A549 (cell line): Measurements from ENCODE around the gene SLC2A13. TPM values are rescaled to one million over a fixed set of nuclear protein-coding genes. Genes with fewer than 3 reads are reported as not detected.

Experiments used
- ATAC-seq, 2 experiments: fragments of 200-7000 bp in 1 of 2; fragments of >200 bp in 1 of 2; cut with Nextera tagmentation in 1 of 2; cut with Tn5 transposase in 1 of 2; 3 replicates each; pipeline versions ENCODE4 v1.8.0 to v1.9.1; 2018 to 2020; ENCODE audit warnings: mild to moderate bottlenecking in 1 of 2, moderate library complexity in 1 of 2
- CTCF ChIA-PET: fragments of 300-600 bp; sonication (Branson Sonifier 250); formaldehyde crosslinking; extraction: SDS; loops from one replicate; lab custom pipeline; 2021; ENCODE audit warnings: antibody characterized with exemption, inconsistent platforms; lab: Yijun Ruan, JAX
- POLR2A ChIA-PET: fragments of 350-600 bp; formaldehyde crosslinking; extraction: SDS; loops from one replicate; lab custom pipeline; 2021; ENCODE audit warnings: antibody characterized with exemption, inconsistent platforms; lab: Yijun Ruan, JAX
- DNase-seq, 2 experiments: peaks; one replicate each; pipeline versions ENCODE4 v3.0.0 to v3.0.0-alpha.2; 2011 to 2016; ENCODE audit warnings: low read depth in 1 of 2, low spot score in 1 of 2
- FAIRE-seq: peaks from 2 replicates; lab custom pipeline; 2011; peaks lifted over from hg19 to GRCh38; lab: Jason Lieb, UNC
- H3K27ac ChIP-seq, 2 experiments: fragments of >200 bp; sonication (Bioruptor Twin); formaldehyde crosslinking; 3 replicates each; pipeline ENCODE4 v1.5.1; 2016 to 2017
- H3K4me1 ChIP-seq: fragments of >200 bp; sonication (Bioruptor Twin); formaldehyde crosslinking; 3 replicates; pipeline ENCODE4 v1.6.1; 2016
- H3K4me2 ChIP-seq: fragments of >200 bp; sonication (Bioruptor Twin); formaldehyde crosslinking; 3 replicates; pipeline ENCODE4 v1.6.1; 2016
- H3K4me3 ChIP-seq: fragments of >200 bp; sonication (Bioruptor Twin); formaldehyde crosslinking; 3 replicates; pipeline ENCODE4 v1.5.1; 2016
- H3K9me3 ChIP-seq: fragments of >200 bp; sonication (Bioruptor Twin); formaldehyde crosslinking; 3 replicates; pipeline ENCODE4 v1.6.1; 2016
- CBX8 ChIP-seq: fragments of 200-600 bp; sonication (generic); IDR thresholded peaks from 2 replicates; pipeline ENCODE4 v1.6.1; 2016
- EHF ChIP-seq: fragments of 250-450 bp; sonication (Bioruptor Pico); IDR thresholded peaks from 2 replicates; pipeline ENCODE4 v1.5.0; 2020; ENCODE audit warnings: mild to moderate bottlenecking
- EP300 ChIP-seq, 2 experiments: fragments of >200 bp; sonication (Bioruptor Twin); formaldehyde crosslinking; IDR thresholded peaks; 2 replicates in 1 of 2; 3 replicates in 1 of 2; pipeline ENCODE4 v1.6.1; 2016 to 2017
- FOSB ChIP-seq: fragments of 250-450 bp; sonication (Bioruptor Pico); IDR thresholded peaks from 2 replicates; pipeline ENCODE4 v1.5.0; 2020; ENCODE audit warnings: mild to moderate bottlenecking, moderate library complexity
- FOSL2 ChIP-seq, 2 experiments: fragments of 450-650 bp in 1 of 2; fragments of >200 bp in 1 of 2; sonication (Bioruptor Twin) in 1 of 2; formaldehyde crosslinking; IDR thresholded peaks; 2 replicates each; pipeline versions ENCODE4 v1.5.0 to v1.6.1; 2016 to 2020; ENCODE audit warnings: mild to moderate bottlenecking in 1 of 2, moderate library complexity in 1 of 2
- FOXS1 ChIP-seq: fragments of 250-450 bp; sonication (Bioruptor Pico); IDR thresholded peaks from 2 replicates; pipeline ENCODE4 v1.5.0; 2020; ENCODE audit warnings: mild to moderate bottlenecking, moderate library complexity
- HOXB5 ChIP-seq: fragments of 250-450 bp; sonication (Bioruptor Pico); IDR thresholded peaks from 2 replicates; pipeline ENCODE4 v1.5.0; 2020; ENCODE audit warnings: mild to moderate bottlenecking, moderate library complexity
- JUN ChIP-seq, 2 experiments: fragments of >200 bp; sonication (Bioruptor Twin); formaldehyde crosslinking; IDR thresholded peaks; 2 replicates in 1 of 2; 3 replicates in 1 of 2; pipeline ENCODE4 v1.6.1; 2016 to 2017
- JUNB ChIP-seq: fragments of >200 bp; sonication (Bioruptor Twin); formaldehyde crosslinking; IDR thresholded peaks from 2 replicates; pipeline ENCODE4 v1.6.1; 2016
- KDM1A ChIP-seq: fragments of 200-600 bp; sonication (generic); IDR thresholded peaks from 2 replicates; pipeline ENCODE4 v1.6.1; 2016; ENCODE audit warnings: low read depth, mild to moderate bottlenecking
- KDM5A ChIP-seq: fragments of 200-600 bp; sonication (generic); IDR thresholded peaks from 2 replicates; pipeline ENCODE4 v1.6.1; 2016; ENCODE audit warnings: antibody characterized with exemption, mild to moderate bottlenecking
- MAFK ChIP-seq: fragments of 450-650 bp; IDR thresholded peaks from 2 replicates; pipeline ENCODE4 v1.6.1; 2014; ENCODE audit not compliant: partially characterized antibody
- MAZ ChIP-seq: fragments of 150-350 bp; IDR thresholded peaks from 2 replicates; pipeline ENCODE4 v1.6.1; 2014; ENCODE audit warnings: antibody characterized with exemption, low read depth, low read length, borderline replicate concordance
- POLR2A ChIP-seq: IDR thresholded peaks from 2 replicates; pipeline ENCODE4 v1.6.1; 2012; ENCODE audit warnings: mild to moderate bottlenecking, low read length
- POLR2AphosphoS2 ChIP-seq: conservative IDR thresholded peaks from 2 replicates; pipeline ENCODE4 v1.6.1; 2012; ENCODE audit warnings: low read length, improper control_type of control experiment, inconsistent platforms
- RAD21 ChIP-seq, 2 experiments: fragments of >200 bp in 1 of 2; sonication (Bioruptor Twin) in 1 of 2; formaldehyde crosslinking in 1 of 2; IDR thresholded peaks in 1 of 2; conservative IDR thresholded peaks in 1 of 2; 2 replicates in 1 of 2; 3 replicates in 1 of 2; pipeline ENCODE4 v1.6.1; 2012 to 2018; ENCODE audit warnings: inconsistent platforms in 1 of 2
- TFCP2L1 ChIP-seq: fragments of 250-450 bp; sonication (Bioruptor Pico); IDR thresholded peaks from 2 replicates; pipeline ENCODE4 v1.5.0; 2021; ENCODE audit warnings: mild to moderate bottlenecking
- USF2 ChIP-seq: fragments of 450-650 bp; IDR thresholded peaks from 2 replicates; pipeline ENCODE4 v1.6.1; 2014; ENCODE audit warnings: antibody characterized with exemption
- ZSCAN20 ChIP-seq: fragments of 250-450 bp; sonication (Bioruptor Pico); IDR thresholded peaks from 2 replicates; pipeline ENCODE4 v1.8.0; 2022; ENCODE audit warnings: mild to moderate bottlenecking, moderate library complexity
- polyA plus RNA-seq, 4 experiments: library from polyadenylated mRNA; depleted of rRNA in 3 of 4; stranded (reverse); fragments of >200 nt; fragmentation: RNase III in 1 of 4; extraction: RNeasy Plus Mini Kit Qiagen cat#74134 plus additional on column Dnase treatment in 1 of 4; gene quantifications; 2 replicates in 3 of 4; 3 replicates in 1 of 4; pipeline ENCODE4 v1.2.3, GENCODE V29; 2011 to 2017
- TF ChIP-seq, protein P1 (sequence below): fragments of 250-450 bp; sonication (Bioruptor Pico); IDR thresholded peaks from 2 replicates; pipeline ENCODE4 v1.5.0; 2021; ENCODE audit warnings: mild to moderate bottlenecking, moderate library complexity, borderline replicate concordance
- TF ChIP-seq, protein P2 (sequence below): fragments of 200-600 bp; sonication (generic); IDR thresholded peaks from 2 replicates; pipeline ENCODE4 v1.6.1; 2016; ENCODE audit warnings: antibody characterized with exemption, mild to moderate bottlenecking, moderate library complexity

The SLC2A13 gene
- polyA plus RNA-seq, 2 of the 4 experiments (the other 2 are of a cell fraction) = 4.5 to 8.2 TPM

DNA sequence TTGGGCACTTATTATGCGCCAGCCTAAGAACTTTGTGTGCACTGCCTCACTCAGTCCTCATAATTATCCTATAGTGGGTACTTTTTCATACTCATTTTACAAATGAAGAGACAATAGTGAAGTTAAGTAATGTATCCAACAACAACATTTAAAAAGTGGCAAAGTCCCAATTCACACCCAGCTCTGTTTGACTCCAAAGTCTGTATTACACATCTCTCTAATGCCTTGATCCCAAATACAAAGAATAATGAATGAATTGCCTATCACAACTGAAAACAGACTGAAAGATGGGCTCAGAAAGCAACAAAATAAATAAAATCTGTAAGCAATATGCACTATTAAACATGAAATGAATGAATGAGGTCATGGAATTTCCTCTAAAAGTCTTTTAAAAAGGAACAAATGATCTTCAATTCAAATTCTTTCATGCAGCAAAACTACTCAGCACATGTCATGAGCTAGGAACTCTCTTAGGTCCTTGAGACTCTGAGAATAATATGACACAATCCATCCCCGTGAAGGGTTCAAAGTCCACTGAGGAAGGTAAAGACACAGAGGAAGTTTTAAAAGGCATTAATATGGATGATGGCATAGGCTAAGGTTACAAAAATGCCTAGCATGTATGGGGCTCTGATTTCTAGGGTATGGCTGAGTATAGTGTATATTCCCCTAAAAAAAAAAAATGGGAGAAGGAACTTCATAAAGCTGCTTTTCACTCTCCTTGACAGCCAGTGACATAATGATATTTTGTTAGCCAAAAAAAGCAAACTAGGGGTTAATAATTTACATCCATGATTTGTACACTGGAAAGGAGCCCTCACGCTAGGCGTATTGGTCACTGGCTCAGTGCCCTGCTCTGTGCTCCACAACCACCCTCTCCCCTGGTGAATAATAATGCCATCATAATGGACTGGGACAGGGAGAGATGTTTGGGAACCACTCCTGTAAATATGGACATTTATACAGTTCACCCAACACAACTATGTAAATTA is 103.4 kb downstream of the SLC2A13 start (continued):
- TF ChIP-seq, protein P1, sequence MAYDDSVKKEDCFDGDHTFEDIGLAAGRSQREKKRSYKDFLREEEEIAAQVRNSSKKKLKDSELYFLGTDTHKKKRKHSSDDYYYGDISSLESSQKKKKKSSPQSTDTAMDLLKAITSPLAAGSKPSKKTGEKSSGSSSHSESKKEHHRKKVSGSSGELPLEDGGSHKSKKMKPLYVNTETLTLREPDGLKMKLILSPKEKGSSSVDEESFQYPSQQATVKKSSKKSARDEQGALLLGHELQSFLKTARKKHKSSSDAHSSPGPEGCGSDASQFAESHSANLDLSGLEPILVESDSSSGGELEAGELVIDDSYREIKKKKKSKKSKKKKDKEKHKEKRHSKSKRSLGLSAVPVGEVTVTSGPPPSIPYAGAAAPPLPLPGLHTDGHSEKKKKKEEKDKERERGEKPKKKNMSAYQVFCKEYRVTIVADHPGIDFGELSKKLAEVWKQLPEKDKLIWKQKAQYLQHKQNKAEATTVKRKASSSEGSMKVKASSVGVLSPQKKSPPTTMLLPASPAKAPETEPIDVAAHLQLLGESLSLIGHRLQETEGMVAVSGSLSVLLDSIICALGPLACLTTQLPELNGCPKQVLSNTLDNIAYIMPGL (CRISPR knock-in tag) = no peak
- TF ChIP-seq POLR2A = no peak
- peak; percentile 40 for TF ChIP-seq JUNB
- TF ChIP-seq MAZ = no peak
- peak in 1 of 2 experiments; percentile 22; a peak in 1 of 5 replicates for TF ChIP-seq RAD21 (conservative IDR thresholded peaks at IDR 0.05 in 1 of 2, IDR thresholded peaks at IDR 0.05 in 1 of 2)

GRCh38 chr12:40001406-40001805 is 104.5 kb downstream of the SLC2A13 start:
- ChIA-PET CTCF (interaction anchor here (1.7 to 2.0 kb wide), 2 partner anchors 10 kb away, joined by 6 to 15 read pairs; no protein-coding TSS in a partner anchor), POLR2A (no interaction called here)
- TF ChIP-seq, protein P2, sequence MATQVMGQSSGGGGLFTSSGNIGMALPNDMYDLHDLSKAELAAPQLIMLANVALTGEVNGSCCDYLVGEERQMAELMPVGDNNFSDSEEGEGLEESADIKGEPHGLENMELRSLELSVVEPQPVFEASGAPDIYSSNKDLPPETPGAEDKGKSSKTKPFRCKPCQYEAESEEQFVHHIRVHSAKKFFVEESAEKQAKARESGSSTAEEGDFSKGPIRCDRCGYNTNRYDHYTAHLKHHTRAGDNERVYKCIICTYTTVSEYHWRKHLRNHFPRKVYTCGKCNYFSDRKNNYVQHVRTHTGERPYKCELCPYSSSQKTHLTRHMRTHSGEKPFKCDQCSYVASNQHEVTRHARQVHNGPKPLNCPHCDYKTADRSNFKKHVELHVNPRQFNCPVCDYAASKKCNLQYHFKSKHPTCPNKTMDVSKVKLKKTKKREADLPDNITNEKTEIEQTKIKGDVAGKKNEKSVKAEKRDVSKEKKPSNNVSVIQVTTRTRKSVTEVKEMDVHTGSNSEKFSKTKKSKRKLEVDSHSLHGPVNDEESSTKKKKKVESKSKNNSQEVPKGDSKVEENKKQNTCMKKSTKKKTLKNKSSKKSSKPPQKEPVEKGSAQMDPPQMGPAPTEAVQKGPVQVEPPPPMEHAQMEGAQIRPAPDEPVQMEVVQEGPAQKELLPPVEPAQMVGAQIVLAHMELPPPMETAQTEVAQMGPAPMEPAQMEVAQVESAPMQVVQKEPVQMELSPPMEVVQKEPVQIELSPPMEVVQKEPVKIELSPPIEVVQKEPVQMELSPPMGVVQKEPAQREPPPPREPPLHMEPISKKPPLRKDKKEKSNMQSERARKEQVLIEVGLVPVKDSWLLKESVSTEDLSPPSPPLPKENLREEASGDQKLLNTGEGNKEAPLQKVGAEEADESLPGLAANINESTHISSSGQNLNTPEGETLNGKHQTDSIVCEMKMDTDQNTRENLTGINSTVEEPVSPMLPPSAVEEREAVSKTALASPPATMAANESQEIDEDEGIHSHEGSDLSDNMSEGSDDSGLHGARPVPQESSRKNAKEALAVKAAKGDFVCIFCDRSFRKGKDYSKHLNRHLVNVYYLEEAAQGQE = no peak
- TF ChIP-seq HOXB5 (CRISPR knock-in tag) (no peak), EP300 (IDR thresholded peaks at IDR 0.05) (no peak), POLR2AphosphoS2 (no peak), CBX8 (no peak), ZSCAN20 (CRISPR knock-in tag) (no peak), EHF (CRISPR knock-in tag) (no peak), MAZ (no peak), JUN (IDR thresholded peaks at IDR 0.05) (no peak), KDM1A (no peak), USF2 (no peak), TFCP2L1 (CRISPR knock-in tag) (no peak), KDM5A (no peak), FOXS1 (CRISPR knock-in tag) (no peak), FOSB (no peak), FOSL2 (IDR thresholded peaks at IDR 0.05) (no peak), FOSL2 (CRISPR knock-in tag; IDR thresholded peaks at IDR 0.05) (no peak), MAFK (no peak)
- ATAC-seq (no peak), FAIRE-seq (no peak), DNase-seq (no peak)
- Histone ChIP-seq H3K4me3 (no peak overlapping the region), H3K4me1 (peaks cover 36% of the 10 kb centered on the region), H3K27ac (no peak overlapping the region), H3K4me2 (peak overlapping the region; percentile 76; the same call in 2 of the 3 replicates), H3K9me3 (no peaks in the 10 kb centered on the region)
